DND-41 (cell line): ENCODE measurements around the gene SYF2.

Experiments used
- ATAC-seq: fragments of 200-7000 bp; cut with Tn5 transposase; 3 replicates; pipeline ENCODE4 v1.9.1; 2021; ENCODE audit warnings: low read depth; ENCODE audit not compliant: insufficient read depth
- DNase-seq: peaks from one replicate; pipeline ENCODE4 v3.0.0-alpha.2; 2020
- H2AFZ ChIP-seq: 2 replicates; pipeline ENCODE4 v1.6.0; 2012; ENCODE audit warnings: low read depth, low read length
- H3K27ac ChIP-seq: 2 replicates; pipeline ENCODE4 v1.5.1; 2012; ENCODE audit warnings: low read length, inconsistent platforms
- H3K27me3 ChIP-seq: fragments of 200-600 bp; sonication (generic); 2 replicates; pipeline ENCODE4 v1.6.0; 2012; ENCODE audit warnings: low read length, mild to moderate bottlenecking, inconsistent platforms; ENCODE audit not compliant: insufficient read depth, poor library complexity
- H3K36me3 ChIP-seq: 2 replicates; pipeline ENCODE4 v1.5.1; 2012; ENCODE audit warnings: low read length, inconsistent platforms; ENCODE audit not compliant: insufficient read depth
- H3K4me1 ChIP-seq: 2 replicates; pipeline ENCODE4 v1.5.1; 2012; ENCODE audit warnings: mild to moderate bottlenecking, low read length; ENCODE audit not compliant: insufficient read depth
- H3K4me2 ChIP-seq: 2 replicates; pipeline ENCODE4 v1.6.0; 2012; ENCODE audit warnings: mild to moderate bottlenecking, moderate library complexity, low read length, inconsistent platforms; ENCODE audit not compliant: insufficient read depth
- H3K4me3 ChIP-seq, 2 experiments: fragments of 200-600 bp in 1 of 2; shearing (Covaris generic) in 1 of 2; 2 replicates each; pipeline ENCODE4 v1.5.1; 2012 to 2016; ENCODE audit warnings: inconsistent platforms in 2 of 2, low read length in 2 of 2, mild to moderate bottlenecking in 2 of 2, low read depth in 1 of 2, moderate library complexity in 1 of 2
- H3K79me2 ChIP-seq: 2 replicates; pipeline ENCODE4 v1.6.0; 2012; ENCODE audit warnings: low read length, inconsistent platforms; ENCODE audit not compliant: insufficient read depth
- H3K9ac ChIP-seq: 2 replicates; pipeline ENCODE4 v1.6.0; 2012; ENCODE audit warnings: low read depth, mild to moderate bottlenecking, inconsistent platforms, low read length, moderate library complexity
- H3K9me3 ChIP-seq: 2 replicates; pipeline ENCODE4 v1.5.1; 2012; ENCODE audit warnings: low read length, moderate library complexity, mild to moderate bottlenecking, inconsistent platforms; ENCODE audit not compliant: insufficient read depth, severe bottlenecking
- H4K20me1 ChIP-seq: 2 replicates; pipeline ENCODE4 v1.6.0; 2012; ENCODE audit warnings: low read length; ENCODE audit not compliant: insufficient read depth
- CTCF ChIP-seq: IDR thresholded peaks from 2 replicates; pipeline ENCODE4 v1.5.1; 2012; ENCODE audit warnings: borderline replicate concordance, low read length, moderate library complexity, mild to moderate bottlenecking; ENCODE audit not compliant: poor library complexity, severe bottlenecking; ENCODE audit errors: extremely low read depth
- EZH2 ChIP-seq: IDR thresholded peaks from 3 replicates; pipeline ENCODE4 v1.6.1; 2012; ENCODE audit warnings: borderline replicate concordance, low read depth, mild to moderate bottlenecking, moderate library complexity, low read length, inconsistent platforms; ENCODE audit not compliant: severe bottlenecking

Gene SYF2

GRCh38 chr1:25196830-25197229 is 35.5 kb downstream of the SYF2 start:
- H4K20me1 ChIP-seq, result no peaks in the 10 kb centered on the region; the same call in none of the 2 replicates

GRCh38 chr1:25195835-25196234 is 36.5 kb downstream of the SYF2 start:
- no peaks in the 10 kb centered on the region for H3K79me2 ChIP-seq
- TF ChIP-seq EZH2 (no peak), CTCF (no peak)
- H3K4me3 ChIP-seq, result no peak overlapping the region
- H3K9me3 ChIP-seq, result no peaks in the 10 kb centered on the region
- H3K27me3 ChIP-seq, result no peaks in the 10 kb centered on the region
- DNase-seq (no peak), ATAC-seq (no peak)
- no peak overlapping the region for H2AFZ ChIP-seq
- H3K4me2 ChIP-seq, result no peak overlapping the region
- no peaks in the 10 kb centered on the region for H3K36me3 ChIP-seq
- H4K20me1 ChIP-seq, result no peaks in the 10 kb centered on the region; the same call in none of the 2 replicates
- no peak overlapping the region for H3K27ac ChIP-seq
- no peaks in the 10 kb centered on the region for H3K4me1 ChIP-seq
- H3K9ac ChIP-seq, result no peak overlapping the region

More at GRCh38 chr1:25196830-25197229, 35.5 kb downstream of the SYF2 start:
- Histone ChIP-seq H3K4me1 (no peaks in the 10 kb centered on the region), H3K27me3 (no peaks in the 10 kb centered on the region), H3K79me2 (no peaks in the 10 kb centered on the region), H3K36me3 (no peaks in the 10 kb centered on the region), H3K4me2 (no peak overlapping the region), H3K4me3 (no peak overlapping the region), H3K9ac (no peak overlapping the region), H2AFZ (no peak overlapping the region), H3K9me3 (no peaks in the 10 kb centered on the region), H3K27ac (no peak overlapping the region)
- TF ChIP-seq CTCF (no peak), EZH2 (no peak)
- no peak for ATAC-seq
- no peak for DNase-seq

GRCh38 chr1:25194572-25195020 is 37.7 kb downstream of the SYF2 start:
- Histone ChIP-seq H3K9ac (no peak overlapping the region), H4K20me1 (no peaks in the 10 kb centered on the region; the same call in 1 of the 2 replicates), H2AFZ (no peak overlapping the region), H3K9me3 (no peaks in the 10 kb centered on the region), H3K4me1 (no peaks in the 10 kb centered on the region), H3K36me3 (no peaks in the 10 kb centered on the region), H3K4me3 (no peak overlapping the region), H3K27me3 (no peaks in the 10 kb centered on the region), H3K79me2 (no peaks in the 10 kb centered on the region), H3K4me2 (no peak overlapping the region), H3K27ac (no peak overlapping the region)
- TF ChIP-seq CTCF (no peak), EZH2 (no peak)
- ATAC-seq, result no peak
- no peak for DNase-seq

GRCh38 chr1:25194054-25194453 is 38.2 kb downstream of the SYF2 start:
- no peak overlapping the region for H3K9ac ChIP-seq
- DNase-seq, result no peak
- H2AFZ ChIP-seq, result no peak overlapping the region
- no peak for ATAC-seq
- no peak for TF ChIP-seq EZH2
- TF ChIP-seq CTCF, result no peak
- no peaks in the 10 kb centered on the region for H3K36me3 ChIP-seq
- H3K4me2 ChIP-seq, result no peak overlapping the region
- H3K4me1 ChIP-seq, result no peaks in the 10 kb centered on the region
- no peaks in the 10 kb centered on the region for H3K9me3 ChIP-seq
- H3K4me3 ChIP-seq, result no peak overlapping the region
- H4K20me1 ChIP-seq, result no peaks in the 10 kb centered on the region; the same call in 1 of the 2 replicates
- no peak overlapping the region for H3K27ac ChIP-seq
- no peaks in the 10 kb centered on the region for H3K79me2 ChIP-seq
- no peaks in the 10 kb centered on the region for H3K27me3 ChIP-seq
